Skeletal muscle satellite cell (primary cell): ENCODE data around the gene NEUROD4. TPM values are rescaled to one million over a fixed set of nuclear protein-coding genes. Genes with fewer than 3 reads are reported as not detected.

ENCODE experiments used
- H3K27me3 ChIP-seq: 2 replicates; pipeline ENCODE4 v1.7.0; 2013; ENCODE audit warnings: low read length; ENCODE audit not compliant: control insufficient read depth, insufficient read depth
- H3K36me3 ChIP-seq: 2 replicates; pipeline ENCODE4 v1.7.0; 2013; ENCODE audit warnings: mild to moderate bottlenecking, control low read depth, low read length; ENCODE audit not compliant: insufficient read depth
- H3K4me1 ChIP-seq: 2 replicates; pipeline ENCODE4 v1.7.0; 2013; ENCODE audit warnings: low read length; ENCODE audit not compliant: control insufficient read depth, insufficient read depth
- H3K4me2 ChIP-seq: 2 replicates; pipeline ENCODE4 v1.7.0; 2013; ENCODE audit warnings: mild to moderate bottlenecking, low read length
- H3K4me3 ChIP-seq: 2 replicates; pipeline ENCODE4 v1.7.0; 2013; ENCODE audit warnings: low read length
- H3K9ac ChIP-seq: 2 replicates; pipeline ENCODE4 v1.7.0; 2013; ENCODE audit warnings: mild to moderate bottlenecking, low read depth, low read length, moderate library complexity
- H3K9me3 ChIP-seq: replicated peaks from 2 replicates; pipeline ENCODE4 v1.7.0; 2013; ENCODE audit warnings: mild to moderate bottlenecking, control low read depth, low read length
- total RNA-seq: library from RNA; depleted of rRNA; stranded (reverse); fragments of >200 nt; gene quantifications from 2 replicates; pipeline ENCODE4 v1.2.3, GENCODE V29; 2012; rRNA removed

The NEUROD4 gene
- not detected in 2 replicates for total RNA-seq

GRCh38 chr12:55019784-55020183 lies at the start of gene NEUROD4:
Gene NEUROD4 (plus strand): TSS chr12:55019974. CDS start chr12:55026440, 6,466 bp downstream.
- Histone ChIP-seq H3K4me2 (no peak within 1 kb of the TSS), H3K27me3 (peaks cover 11% of the 10 kb centered on the region), H3K9ac (no peak within 1 kb of the TSS), H3K4me1 (no peaks in the 10 kb centered on the region), H3K4me3 (no peak within 1 kb of the TSS), H3K36me3 (no peaks in the 10 kb centered on the region), H3K9me3 (no peaks in the 10 kb centered on the region)

GRCh38 chr12:54970741-54971140 lies 49.0 kb upstream of the NEUROD4 start:
- Histone ChIP-seq H3K9ac (no peak overlapping the region), H3K4me1 (no peaks in the 10 kb centered on the region), H3K36me3 (no peaks in the 10 kb centered on the region), H3K4me3 (no peak overlapping the region), H3K27me3 (peaks cover 37% of the 10 kb centered on the region), H3K4me2 (no peak overlapping the region), H3K9me3 (no peaks in the 10 kb centered on the region)

- Histone ChIP-seq H3K27me3 (peaks cover 10% of the 10 kb centered on the region), H3K4me3 (no peak overlapping the region), H3K9me3 (no peaks in the 10 kb centered on the region), H3K4me2 (no peak overlapping the region), H3K9ac (no peak overlapping the region), H3K36me3 (no peaks in the 10 kb centered on the region), H3K4me1 (peaks cover 17% of the 10 kb centered on the region)
Observed at GRCh38 chr12:54973556-54973955, 46.2 kb upstream of the NEUROD4 start.

GRCh38 chr12:54974279-54974678 lies 45.5 kb upstream of the NEUROD4 start:
- no peak overlapping the region for H3K9ac ChIP-seq
- peaks cover 17% of the 10 kb centered on the region for H3K4me1 ChIP-seq
- no peak overlapping the region for H3K4me2 ChIP-seq
- no peaks in the 10 kb centered on the region for H3K36me3 ChIP-seq
- no peaks in the 10 kb centered on the region for H3K9me3 ChIP-seq
- H3K4me3 ChIP-seq, result no peak overlapping the region
- H3K27me3 ChIP-seq, result peaks cover 8% of the 10 kb centered on the region

GRCh38 chr12:54975272-54975671 lies 44.5 kb upstream of the NEUROD4 start:
- H3K27me3 ChIP-seq, result peaks cover 7% of the 10 kb centered on the region
- H3K9me3 ChIP-seq, result no peaks in the 10 kb centered on the region
- H3K36me3 ChIP-seq, result no peaks in the 10 kb centered on the region
- H3K4me3 ChIP-seq, result no peak overlapping the region
- no peak overlapping the region for H3K4me2 ChIP-seq
- no peak overlapping the region for H3K9ac ChIP-seq
- peaks cover 17% of the 10 kb centered on the region for H3K4me1 ChIP-seq

- H3K9me3 ChIP-seq, result no peaks in the 10 kb centered on the region
- no peak overlapping the region for H3K4me2 ChIP-seq
- no peak overlapping the region for H3K9ac ChIP-seq
- H3K4me3 ChIP-seq, result no peak overlapping the region
- no peaks in the 10 kb centered on the region for H3K36me3 ChIP-seq
- H3K4me1 ChIP-seq, result peaks cover 17% of the 10 kb centered on the region
- H3K27me3 ChIP-seq, result peaks cover 1% of the 10 kb centered on the region
Observed at GRCh38 chr12:54975875-54976274, 43.9 kb upstream of the NEUROD4 start.

GRCh38 chr12:54977155-54977554 lies 42.6 kb upstream of the NEUROD4 start:
- Histone ChIP-seq H3K9me3 (no peaks in the 10 kb centered on the region), H3K4me2 (peak overlapping the region; percentile 21), H3K27me3 (peaks cover 6% of the 10 kb centered on the region), H3K36me3 (no peaks in the 10 kb centered on the region), H3K9ac (peak overlapping the region; percentile 17), H3K4me1 (peaks cover 17% of the 10 kb centered on the region), H3K4me3 (no peak overlapping the region)

- peaks cover 7% of the 10 kb centered on the region for H3K27me3 ChIP-seq
- no peak overlapping the region for H3K4me2 ChIP-seq
- no peaks in the 10 kb centered on the region for H3K9me3 ChIP-seq
- no peak overlapping the region for H3K4me3 ChIP-seq
- H3K36me3 ChIP-seq, result no peaks in the 10 kb centered on the region
- H3K9ac ChIP-seq, result no peak overlapping the region
- H3K4me1 ChIP-seq, result peaks cover 17% of the 10 kb centered on the region
Observed at GRCh38 chr12:54977857-54978256, 41.9 kb upstream of the NEUROD4 start.

- peaks cover 24% of the 10 kb centered on the region for H3K27me3 ChIP-seq
- H3K4me3 ChIP-seq, result no peak overlapping the region
- H3K36me3 ChIP-seq, result no peaks in the 10 kb centered on the region
- peaks cover 17% of the 10 kb centered on the region for H3K4me1 ChIP-seq
- no peaks in the 10 kb centered on the region for H3K9me3 ChIP-seq
- no peak overlapping the region for H3K9ac ChIP-seq
- H3K4me2 ChIP-seq, result no peak overlapping the region
Observed at GRCh38 chr12:54980341-54980740, 39.4 kb upstream of the NEUROD4 start.

- Histone ChIP-seq H3K4me1 (peaks cover 11% of the 10 kb centered on the region), H3K9ac (no peak overlapping the region), H3K27me3 (peaks cover 24% of the 10 kb centered on the region), H3K9me3 (no peaks in the 10 kb centered on the region), H3K4me2 (no peak overlapping the region), H3K36me3 (no peaks in the 10 kb centered on the region), H3K4me3 (no peak overlapping the region)
Observed at GRCh38 chr12:54981796-54982195, 38.0 kb upstream of the NEUROD4 start.

GRCh38 chr12:54983536-54984101 lies 36.2 kb upstream of the NEUROD4 start:
- Histone ChIP-seq H3K9me3 (no peaks in the 10 kb centered on the region), H3K4me2 (no peak overlapping the region), H3K4me1 (no peaks in the 10 kb centered on the region), H3K36me3 (no peaks in the 10 kb centered on the region), H3K9ac (no peak overlapping the region), H3K27me3 (peaks cover 24% of the 10 kb centered on the region), H3K4me3 (no peak overlapping the region)

- no peaks in the 10 kb centered on the region for H3K4me1 ChIP-seq
- H3K27me3 ChIP-seq, result peaks cover 31% of the 10 kb centered on the region
- H3K4me2 ChIP-seq, result no peak within 1 kb of the TSS
- no peaks in the 10 kb centered on the region for H3K9me3 ChIP-seq
- H3K36me3 ChIP-seq, result no peaks in the 10 kb centered on the region
- H3K4me3 ChIP-seq, result no peak within 1 kb of the TSS
- H3K9ac ChIP-seq, result no peak within 1 kb of the TSS
Observed at GRCh38 chr12:54984658-54985376, 35.0 kb upstream of the NEUROD4 start, which contains the start of gene TESPA1. Gene TESPA1 (minus strand): TSS chr12:54984762. CDS start chr12:54974562, 10,200 bp downstream.
